ENCODE measurements around the gene BTG4.

The BTG4 gene

GRCh38 chr11:111510311-111510710, 1.9 kb downstream of the BTG4 start:
- TF ChIP-seq POLR2AphosphoS5 (IDR thresholded peaks at IDR 0.05; ENCODE audit: low read depth, low read length), result no peak
- TF ChIP-seq TAF1 (IDR thresholded peaks at IDR 0.05; ENCODE audit: borderline replicate concordance, insufficient read depth, low read length), result no peak
- no peak for TF ChIP-seq FOXP2 (optimal IDR thresholded peaks at IDR 0.05; ENCODE audit: borderline replicate concordance, extremely low read depth, extremely low read length, insufficient read depth)
- TF ChIP-seq REST (IDR thresholded peaks at IDR 0.05; ENCODE audit: insufficient read depth in 1 of 2, low read depth in 2 of 2, low read length in 2 of 2), result no peak

GRCh38 chr11:111502611-111503010, 9.6 kb downstream of the BTG4 start:
- TF ChIP-seq POLR2AphosphoS5 (IDR thresholded peaks at IDR 0.05; ENCODE audit: low read depth, low read length) (no peak), REST (IDR thresholded peaks at IDR 0.05; ENCODE audit: insufficient read depth in 1 of 2, low read depth in 2 of 2, low read length in 2 of 2) (no peak), TAF1 (IDR thresholded peaks at IDR 0.05; ENCODE audit: borderline replicate concordance, insufficient read depth, low read length) (no peak), SIN3A (IDR thresholded peaks at IDR 0.05; ENCODE audit: borderline replicate concordance, insufficient read depth, low read length) (no peak), FOXP2 (optimal IDR thresholded peaks at IDR 0.05; ENCODE audit: borderline replicate concordance, extremely low read depth, extremely low read length, insufficient read depth) (no peak)

GRCh38 chr11:111500481-111500880, 11.7 kb downstream of the BTG4 start:
- TF ChIP-seq TAF1 (IDR thresholded peaks at IDR 0.05; ENCODE audit: borderline replicate concordance, insufficient read depth, low read length), result no peak
- TF ChIP-seq SIN3A (IDR thresholded peaks at IDR 0.05; ENCODE audit: borderline replicate concordance, insufficient read depth, low read length), result no peak
- no peak for TF ChIP-seq REST (IDR thresholded peaks at IDR 0.05; ENCODE audit: insufficient read depth in 1 of 2, low read depth in 2 of 2, low read length in 2 of 2)
- TF ChIP-seq POLR2AphosphoS5 (IDR thresholded peaks at IDR 0.05; ENCODE audit: low read depth, low read length), result no peak
- no peak for TF ChIP-seq FOXP2 (optimal IDR thresholded peaks at IDR 0.05; ENCODE audit: borderline replicate concordance, extremely low read depth, extremely low read length, insufficient read depth)

- TF ChIP-seq POLR2AphosphoS5 (IDR thresholded peaks at IDR 0.05; ENCODE audit: low read depth, low read length) (no peak), SIN3A (IDR thresholded peaks at IDR 0.05; ENCODE audit: borderline replicate concordance, insufficient read depth, low read length) (no peak), FOXP2 (optimal IDR thresholded peaks at IDR 0.05; ENCODE audit: borderline replicate concordance, extremely low read depth, extremely low read length, insufficient read depth) (no peak)
Observed at GRCh38 chr11:111499483-111499882, 12.7 kb downstream of the BTG4 start.

GRCh38 chr11:111494040-111494439, 18.1 kb downstream of the BTG4 start:
- TF ChIP-seq FOXP2 (optimal IDR thresholded peaks at IDR 0.05; ENCODE audit: borderline replicate concordance, extremely low read depth, extremely low read length, insufficient read depth) (no peak), SIN3A (IDR thresholded peaks at IDR 0.05; ENCODE audit: borderline replicate concordance, insufficient read depth, low read length) (no peak), TAF1 (IDR thresholded peaks at IDR 0.05; ENCODE audit: borderline replicate concordance, insufficient read depth, low read length) (no peak), REST (IDR thresholded peaks at IDR 0.05; ENCODE audit: insufficient read depth in 1 of 2, low read depth in 2 of 2, low read length in 2 of 2) (no peak), POLR2AphosphoS5 (IDR thresholded peaks at IDR 0.05; ENCODE audit: low read depth, low read length) (no peak)

Data from PFSK-1 (cell line).